ENCODE results near the gene RPL36. TPM values are rescaled to one million over a fixed set of nuclear protein-coding genes. Genes with fewer than 3 reads are reported as not detected.

Gene RPL36
- total and polyA plus RNA-seq, 9 of the 15 experiments (the other 6 are each of a cell fraction or from before 2014, with no cell fraction given), result 350 to 3,412 (median 1,507) TPM

- TF ChIP-seq EGR1 (conservative IDR thresholded peaks at IDR 0.05) (peak; percentile 74), MLX (CRISPR knock-in tag; conservative IDR thresholded peaks at IDR 0.05) (no peak), NFATC3 (IDR thresholded peaks at IDR 0.05) (no peak), TFE3 (CRISPR knock-in tag; IDR thresholded peaks at IDR 0.05) (no peak), TCF3 (CRISPR knock-in tag; IDR thresholded peaks at IDR 0.05) (peak; percentile 23; the same call in 1 of the 2 replicates), RFX5 (IDR thresholded peaks at IDR 0.05; ENCODE audit: low read depth, low read length) (no peak), NR1H2 (CRISPR knock-in tag; IDR thresholded peaks at IDR 0.05) (no peak), EZH2 (IDR thresholded peaks at IDR 0.05; ENCODE audit: borderline replicate concordance, low read depth, low read length) (no peak), PTTG1 (tag; IDR thresholded peaks at IDR 0.05; ENCODE audit: low read depth) (no peak), SAP30 (IDR thresholded peaks at IDR 0.05; ENCODE audit: borderline replicate concordance, insufficient read depth, low read depth, low read length, poor library complexity, severe bottlenecking) (peak; percentile 84), TAF7 (tag; IDR thresholded peaks at IDR 0.05) (no peak), TARDBP (IDR thresholded peaks at IDR 0.05) (peak; percentile 33; the same call in 1 of the 2 replicates), RCOR1 (IDR thresholded peaks at IDR 0.05; ENCODE audit: borderline replicate concordance in 1 of 2, low read depth in 2 of 2, low read length in 2 of 2) (peak in 1 of 2 experiments; percentile 50; a peak in 1 of 4 replicates), GABPB2 (CRISPR knock-in tag; conservative IDR thresholded peaks at IDR 0.05) (no peak), ZNF124 (CRISPR knock-in tag; IDR thresholded peaks at IDR 0.05) (no peak), PML (IDR thresholded peaks at IDR 0.05; ENCODE audit: low read length) (no peak), MEIS2 (IDR thresholded peaks at IDR 0.05; ENCODE audit: partially characterized antibody) (peak; percentile 36), ZNF23 (CRISPR knock-in tag; IDR thresholded peaks at IDR 0.05) (no peak), FOXP1 (CRISPR knock-in tag; IDR thresholded peaks at IDR 0.05) (peak; percentile 71; the same call in 1 of the 2 replicates), ATF1 (CRISPR knock-in tag; IDR thresholded peaks at IDR 0.05) (peak; percentile 76), ATF1 (tag; IDR thresholded peaks at IDR 0.05) (peak; percentile 93), CCNT2 (IDR thresholded peaks at IDR 0.05; ENCODE audit: borderline replicate concordance, extremely low read depth, insufficient read length, low read depth, low read length) (peak; percentile 72), PYGO2 (tag; IDR thresholded peaks at IDR 0.05) (no peak)
- TF ChIP-seq, protein P1, sequence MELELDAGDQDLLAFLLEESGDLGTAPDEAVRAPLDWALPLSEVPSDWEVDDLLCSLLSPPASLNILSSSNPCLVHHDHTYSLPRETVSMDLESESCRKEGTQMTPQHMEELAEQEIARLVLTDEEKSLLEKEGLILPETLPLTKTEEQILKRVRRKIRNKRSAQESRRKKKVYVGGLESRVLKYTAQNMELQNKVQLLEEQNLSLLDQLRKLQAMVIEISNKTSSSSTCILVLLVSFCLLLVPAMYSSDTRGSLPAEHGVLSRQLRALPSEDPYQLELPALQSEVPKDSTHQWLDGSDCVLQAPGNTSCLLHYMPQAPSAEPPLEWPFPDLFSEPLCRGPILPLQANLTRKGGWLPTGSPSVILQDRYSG (tag; conservative IDR thresholded peaks at IDR 0.05; ENCODE audit: low read depth), result no peak
- TF ChIP-seq, protein P2, sequence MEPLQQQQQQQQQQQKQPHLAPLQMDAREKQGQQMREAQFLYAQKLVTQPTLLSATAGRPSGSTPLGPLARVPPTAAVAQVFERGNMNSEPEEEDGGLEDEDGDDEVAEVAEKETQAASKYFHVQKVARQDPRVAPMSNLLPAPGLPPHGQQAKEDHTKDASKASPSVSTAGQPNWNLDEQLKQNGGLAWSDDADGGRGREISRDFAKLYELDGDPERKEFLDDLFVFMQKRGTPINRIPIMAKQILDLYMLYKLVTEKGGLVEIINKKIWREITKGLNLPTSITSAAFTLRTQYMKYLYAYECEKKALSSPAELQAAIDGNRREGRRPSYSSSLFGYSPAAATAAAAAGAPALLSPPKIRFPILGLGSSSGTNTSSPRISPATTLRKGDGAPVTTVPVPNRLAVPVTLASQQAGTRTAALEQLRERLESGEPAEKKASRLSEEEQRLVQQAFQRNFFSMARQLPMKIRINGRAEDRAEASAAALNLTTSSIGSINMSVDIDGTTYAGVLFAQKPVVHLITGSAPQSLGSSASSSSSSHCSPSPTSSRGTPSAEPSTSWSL (CRISPR knock-in tag; IDR thresholded peaks at IDR 0.05; ENCODE audit: borderline replicate concordance), result no peak
Measured at GRCh38 chr19:5686647-5687359, 3.3 kb upstream of the RPL36 start (continued).

Data from K562 (cell line).